ENCODE data around the gene ARL6IP4.

The ARL6IP4 gene

DNA sequence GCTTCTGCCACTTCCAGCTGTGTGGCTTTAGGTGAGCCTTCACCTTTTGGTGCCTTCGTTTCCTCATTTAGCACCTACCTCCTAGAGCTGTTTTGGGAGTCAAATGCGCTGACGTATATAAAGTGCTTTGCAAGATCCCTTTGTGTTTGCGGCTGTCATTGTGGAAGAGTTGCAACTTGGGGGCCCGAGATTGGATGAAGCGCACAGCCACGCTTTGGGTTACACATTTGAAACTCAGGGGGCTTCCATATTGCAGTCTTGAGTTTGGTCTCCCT, 636 bp upstream of the ARL6IP4 start:
- Histone ChIP-seq H3K36me3 (ENCODE audit: control insufficient read depth, insufficient read depth, low read length) (peaks cover 33% of the 10 kb centered on the region; the same call in 1 of the 2 replicates), H3K9ac (ENCODE audit: low read depth, low read length) (peak overlapping the region; percentile 84), H3K27ac (ENCODE audit: low read depth, low read length) (peak overlapping the region; percentile 55), H3K27me3 (ENCODE audit: control insufficient read depth, insufficient read depth, low read length) (no peaks in the 10 kb centered on the region), H3K4me3 (ENCODE audit: low read depth, low read length) (peak overlapping the region; percentile 97), H3K9me3 (ENCODE audit: control insufficient read depth, insufficient read depth, low read length) (no peaks in the 10 kb centered on the region), H3K4me1 (ENCODE audit: control insufficient read depth, insufficient read depth, low read length) (peaks cover 15% of the 10 kb centered on the region)

DNA sequence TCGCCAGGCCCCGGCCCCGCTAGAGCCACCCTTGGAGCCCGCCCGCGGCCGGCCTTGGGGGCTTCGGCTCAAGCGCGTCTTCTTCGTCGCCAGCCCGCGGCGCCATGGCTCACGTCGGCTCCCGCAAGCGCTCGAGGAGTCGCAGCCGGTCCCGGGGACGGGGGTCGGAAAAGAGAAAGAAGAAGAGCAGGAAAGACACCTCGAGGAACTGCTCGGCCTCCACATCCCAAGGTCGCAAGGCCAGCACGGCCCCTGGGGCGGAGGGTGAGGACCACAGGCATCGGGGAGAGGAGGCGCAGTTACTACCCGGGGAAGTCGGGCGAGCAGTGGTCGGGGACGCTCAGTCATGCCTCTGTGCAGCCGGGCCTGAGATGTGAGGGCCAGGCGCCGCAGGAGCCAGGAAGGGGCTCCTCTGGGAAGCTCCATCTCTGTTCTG, 573 bp downstream of the ARL6IP4 start:
- H3K27me3 ChIP-seq (ENCODE audit: control insufficient read depth, insufficient read depth, low read length) = no peaks in the 10 kb centered on the region
- H3K4me3 ChIP-seq (ENCODE audit: low read depth, low read length) = peak overlapping the region; percentile 97
- H3K36me3 ChIP-seq (ENCODE audit: control insufficient read depth, insufficient read depth, low read length) = peaks cover 33% of the 10 kb centered on the region; the same call in 1 of the 2 replicates
- peak overlapping the region; percentile 55 for H3K27ac ChIP-seq (ENCODE audit: low read depth, low read length)
- no peaks in the 10 kb centered on the region for H3K9me3 ChIP-seq (ENCODE audit: control insufficient read depth, insufficient read depth, low read length)
- H3K4me1 ChIP-seq (ENCODE audit: control insufficient read depth, insufficient read depth, low read length) = peaks cover 13% of the 10 kb centered on the region
- H3K9ac ChIP-seq (ENCODE audit: low read depth, low read length) = peak overlapping the region; percentile 84

DNA sequence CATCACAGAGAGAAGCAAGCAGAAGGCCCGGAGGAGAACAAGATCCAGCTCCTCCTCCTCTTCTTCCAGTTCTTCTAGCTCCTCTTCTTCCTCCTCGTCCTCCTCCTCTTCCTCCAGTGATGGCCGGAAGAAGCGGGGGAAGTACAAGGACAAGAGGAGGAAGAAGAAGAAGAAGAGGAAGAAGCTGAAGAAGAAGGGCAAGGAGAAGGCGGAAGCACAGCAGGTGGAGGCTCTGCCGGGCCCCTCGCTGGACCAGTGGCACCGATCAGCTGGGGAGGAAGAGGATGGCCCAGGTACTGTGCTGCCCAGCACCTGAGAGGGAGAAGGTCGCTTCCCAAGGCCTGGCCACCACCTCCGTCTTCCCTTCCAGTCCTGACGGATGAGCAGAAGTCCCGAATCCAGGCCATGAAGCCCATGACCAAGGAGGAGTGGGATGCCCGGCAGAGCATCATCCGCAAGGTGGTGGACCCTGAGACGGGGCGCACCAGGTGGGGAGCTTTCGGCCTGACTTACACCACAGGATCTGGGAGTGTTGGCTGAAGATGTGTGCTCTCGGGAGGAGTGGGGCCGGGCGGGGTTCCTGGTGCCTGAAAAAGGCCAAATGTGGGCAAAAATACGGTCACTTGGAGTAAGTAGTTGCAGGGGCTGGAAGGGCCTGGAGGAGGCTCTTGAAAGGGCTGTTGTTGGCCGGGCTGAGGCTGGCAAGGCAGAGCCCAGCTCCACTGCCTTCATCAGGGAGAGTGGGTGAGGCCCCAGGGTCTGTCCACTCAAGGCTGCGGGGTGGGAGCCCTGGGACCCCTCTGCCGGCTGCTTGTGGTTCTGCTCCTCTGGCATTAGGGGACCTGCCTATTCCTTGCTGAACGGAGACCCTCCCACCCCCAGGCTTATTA, 1.4 kb downstream of the ARL6IP4 start:
- Histone ChIP-seq H3K27me3 (ENCODE audit: control insufficient read depth, insufficient read depth, low read length) (no peaks in the 10 kb centered on the region), H3K9me3 (ENCODE audit: control insufficient read depth, insufficient read depth, low read length) (no peaks in the 10 kb centered on the region), H3K9ac (ENCODE audit: low read depth, low read length) (peak overlapping the region; percentile 84), H3K27ac (ENCODE audit: low read depth, low read length) (no peak overlapping the region), H3K4me1 (ENCODE audit: control insufficient read depth, insufficient read depth, low read length) (peaks cover 10% of the 10 kb centered on the region; the same call in 1 of the 2 replicates), H3K4me3 (ENCODE audit: low read depth, low read length) (peak overlapping the region; percentile 97), H3K36me3 (ENCODE audit: control insufficient read depth, insufficient read depth, low read length) (peaks cover 30% of the 10 kb centered on the region; the same call in 1 of the 2 replicates)

DNA sequence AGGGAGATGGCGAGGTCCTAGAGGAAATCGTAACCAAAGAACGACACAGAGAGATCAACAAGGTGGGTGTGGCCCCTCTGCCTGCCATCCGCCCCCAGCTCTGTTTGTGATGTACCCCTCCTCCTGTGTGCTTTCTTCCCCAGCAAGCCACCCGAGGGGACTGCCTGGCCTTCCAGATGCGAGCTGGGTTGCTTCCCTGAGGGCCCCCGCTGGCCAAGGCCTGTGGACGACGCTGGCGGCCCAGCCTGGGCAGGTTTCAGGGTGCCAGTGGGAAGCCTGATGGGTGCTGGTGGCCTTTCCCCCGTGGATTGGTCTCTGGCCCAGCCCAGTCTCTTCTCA, 2.0 kb downstream of the ARL6IP4 start:
- peaks cover 10% of the 10 kb centered on the region; the same call in 1 of the 2 replicates for H3K4me1 ChIP-seq (ENCODE audit: control insufficient read depth, insufficient read depth, low read length)
- H3K4me3 ChIP-seq (ENCODE audit: low read depth, low read length) = no peak overlapping the region
- no peaks in the 10 kb centered on the region for H3K27me3 ChIP-seq (ENCODE audit: control insufficient read depth, insufficient read depth, low read length)
- peaks cover 24% of the 10 kb centered on the region; the same call in 1 of the 2 replicates for H3K36me3 ChIP-seq (ENCODE audit: control insufficient read depth, insufficient read depth, low read length)
- H3K9ac ChIP-seq (ENCODE audit: low read depth, low read length) = no peak overlapping the region
- H3K9me3 ChIP-seq (ENCODE audit: control insufficient read depth, insufficient read depth, low read length) = no peaks in the 10 kb centered on the region
- no peak overlapping the region for H3K27ac ChIP-seq (ENCODE audit: low read depth, low read length)

DNA sequence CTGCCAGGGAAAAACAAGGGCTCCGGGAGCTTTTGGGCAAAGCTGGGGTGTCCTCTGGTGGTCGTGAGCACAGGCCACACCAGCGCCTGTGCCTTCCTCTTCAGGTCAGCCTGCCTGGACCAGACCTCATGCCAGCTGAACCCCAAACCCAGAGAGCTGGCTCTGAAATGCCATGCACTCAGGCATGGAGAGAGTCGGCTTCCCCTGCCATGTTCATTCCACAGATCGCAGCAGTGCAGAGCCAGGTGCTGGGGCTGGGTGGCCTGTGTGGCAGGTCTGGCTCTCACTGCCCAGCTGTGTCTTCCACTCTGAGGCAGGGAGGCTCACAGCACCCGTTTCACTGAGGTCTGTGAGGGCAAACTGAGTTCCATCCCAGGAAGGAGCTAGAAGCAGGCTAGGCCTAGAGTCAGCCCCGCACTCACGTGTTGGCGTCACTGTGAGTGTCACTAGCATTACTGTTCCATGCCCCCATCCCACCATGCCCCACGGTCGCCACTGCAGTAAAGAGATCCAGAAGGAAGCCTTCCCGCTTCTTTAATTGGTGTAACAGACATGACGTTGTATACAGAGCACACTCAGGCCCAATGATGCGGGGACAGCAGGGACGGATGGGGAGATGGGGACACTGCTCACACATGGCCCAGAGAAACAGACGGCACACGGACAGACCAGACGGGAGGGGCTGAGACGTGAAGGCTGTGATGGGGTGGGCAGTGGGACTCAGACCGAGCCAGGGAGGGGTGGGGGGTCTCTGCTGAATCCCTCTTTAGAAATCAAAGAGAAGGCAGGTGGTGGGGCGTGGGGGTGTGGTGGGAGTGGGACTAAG, 2.7 kb downstream of the ARL6IP4 start:
- H3K36me3 ChIP-seq (ENCODE audit: control insufficient read depth, insufficient read depth, low read length) = peaks cover 20% of the 10 kb centered on the region; the same call in 1 of the 2 replicates
- H3K27ac ChIP-seq (ENCODE audit: low read depth, low read length) = no peak overlapping the region
- no peaks in the 10 kb centered on the region for H3K9me3 ChIP-seq (ENCODE audit: control insufficient read depth, insufficient read depth, low read length)
- no peaks in the 10 kb centered on the region for H3K27me3 ChIP-seq (ENCODE audit: control insufficient read depth, insufficient read depth, low read length)
- no peak overlapping the region for H3K4me3 ChIP-seq (ENCODE audit: low read depth, low read length)
- peaks cover 10% of the 10 kb centered on the region; the same call in 1 of the 2 replicates for H3K4me1 ChIP-seq (ENCODE audit: control insufficient read depth, insufficient read depth, low read length)
- H3K9ac ChIP-seq (ENCODE audit: low read depth, low read length) = no peak overlapping the region

DNA sequence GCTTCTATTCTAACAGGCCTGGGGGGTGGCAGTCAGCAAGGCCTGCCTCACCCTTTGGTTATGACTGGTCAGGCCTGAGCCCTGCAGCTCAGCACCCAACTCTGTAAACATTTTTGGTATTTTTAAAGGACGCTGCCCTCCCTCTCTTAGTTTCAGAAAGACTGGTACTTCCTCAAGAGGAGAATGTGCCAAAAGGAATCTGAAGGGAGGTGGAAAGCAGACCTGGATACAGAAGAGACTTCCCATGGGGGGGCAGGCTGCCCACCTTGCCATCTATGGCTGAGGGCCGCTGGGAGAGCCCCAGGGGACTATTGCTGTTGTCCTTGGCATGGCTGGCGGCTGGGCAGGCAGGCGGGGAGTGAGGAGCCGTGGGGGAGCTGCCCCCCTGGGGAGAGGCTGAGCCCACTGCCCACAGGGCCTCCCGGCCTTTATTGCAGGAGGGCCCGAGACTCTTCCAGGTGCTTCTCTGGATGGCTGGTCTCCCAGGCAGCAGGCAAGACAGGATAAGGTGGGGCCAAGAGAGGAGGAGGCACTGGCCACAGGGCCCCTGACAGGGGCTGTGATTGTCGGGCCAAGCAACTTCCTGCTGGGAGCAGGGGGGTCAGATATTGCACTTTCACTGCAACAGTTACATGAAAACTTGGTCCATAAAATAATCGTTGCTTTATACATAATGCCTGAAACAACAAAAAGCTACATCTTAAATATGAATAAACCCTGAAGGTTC, 3.5 kb downstream of the ARL6IP4 start:
- Histone ChIP-seq H3K9ac (ENCODE audit: low read depth, low read length) (no peak overlapping the region), H3K36me3 (ENCODE audit: control insufficient read depth, insufficient read depth, low read length) (peaks cover 12% of the 10 kb centered on the region; the same call in 1 of the 2 replicates), H3K27me3 (ENCODE audit: control insufficient read depth, insufficient read depth, low read length) (no peaks in the 10 kb centered on the region), H3K27ac (ENCODE audit: low read depth, low read length) (no peak overlapping the region), H3K4me1 (ENCODE audit: control insufficient read depth, insufficient read depth, low read length) (peaks cover 10% of the 10 kb centered on the region; the same call in 1 of the 2 replicates), H3K9me3 (ENCODE audit: control insufficient read depth, insufficient read depth, low read length) (no peaks in the 10 kb centered on the region), H3K4me3 (ENCODE audit: low read depth, low read length) (no peak overlapping the region)

DNA sequence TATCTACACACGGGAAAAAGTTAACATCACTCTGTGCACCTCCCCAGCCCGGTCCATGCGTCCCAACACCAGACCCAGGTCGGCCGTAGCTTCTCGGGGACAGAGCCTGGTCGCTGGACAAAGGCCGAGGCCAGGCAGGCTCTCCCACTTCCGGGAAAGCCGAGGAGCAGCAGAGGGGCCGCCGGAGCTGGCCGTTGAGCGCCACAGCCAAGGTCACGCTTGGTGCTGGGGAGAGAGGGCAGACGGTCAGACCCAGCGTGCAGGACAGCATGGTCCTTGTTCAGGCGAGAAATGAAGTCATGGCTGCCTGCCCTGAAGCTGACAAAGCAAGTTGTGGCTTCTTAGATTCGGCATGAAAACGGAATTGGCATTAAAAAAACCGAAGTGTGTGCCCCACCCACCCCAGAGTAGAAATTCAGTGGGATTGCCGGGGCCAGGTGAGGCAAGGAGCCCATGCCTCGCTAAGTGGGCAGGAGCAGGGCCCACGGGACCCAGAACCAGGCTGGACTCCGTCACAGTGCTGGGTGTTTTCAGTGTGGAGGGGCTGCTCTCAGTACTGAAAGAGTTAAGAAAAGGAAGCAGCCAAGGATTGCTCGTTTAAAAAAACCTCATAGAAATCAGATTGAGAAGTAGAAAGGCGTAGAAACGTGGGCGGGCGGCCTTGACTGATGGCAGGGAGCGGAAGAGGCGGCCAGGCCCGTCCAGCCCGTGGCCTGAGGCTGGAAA, 4.3 kb downstream of the ARL6IP4 start:
- no peaks in the 10 kb centered on the region for H3K9me3 ChIP-seq (ENCODE audit: control insufficient read depth, insufficient read depth, low read length)
- H3K36me3 ChIP-seq (ENCODE audit: control insufficient read depth, insufficient read depth, low read length) = peaks cover 12% of the 10 kb centered on the region; the same call in 1 of the 2 replicates
- H3K4me1 ChIP-seq (ENCODE audit: control insufficient read depth, insufficient read depth, low read length) = peaks cover 4% of the 10 kb centered on the region; the same call in 1 of the 2 replicates
- no peak overlapping the region for H3K9ac ChIP-seq (ENCODE audit: low read depth, low read length)
- no peak overlapping the region for H3K4me3 ChIP-seq (ENCODE audit: low read depth, low read length)
- no peaks in the 10 kb centered on the region for H3K27me3 ChIP-seq (ENCODE audit: control insufficient read depth, insufficient read depth, low read length)
- no peak overlapping the region for H3K27ac ChIP-seq (ENCODE audit: low read depth, low read length)

DNA sequence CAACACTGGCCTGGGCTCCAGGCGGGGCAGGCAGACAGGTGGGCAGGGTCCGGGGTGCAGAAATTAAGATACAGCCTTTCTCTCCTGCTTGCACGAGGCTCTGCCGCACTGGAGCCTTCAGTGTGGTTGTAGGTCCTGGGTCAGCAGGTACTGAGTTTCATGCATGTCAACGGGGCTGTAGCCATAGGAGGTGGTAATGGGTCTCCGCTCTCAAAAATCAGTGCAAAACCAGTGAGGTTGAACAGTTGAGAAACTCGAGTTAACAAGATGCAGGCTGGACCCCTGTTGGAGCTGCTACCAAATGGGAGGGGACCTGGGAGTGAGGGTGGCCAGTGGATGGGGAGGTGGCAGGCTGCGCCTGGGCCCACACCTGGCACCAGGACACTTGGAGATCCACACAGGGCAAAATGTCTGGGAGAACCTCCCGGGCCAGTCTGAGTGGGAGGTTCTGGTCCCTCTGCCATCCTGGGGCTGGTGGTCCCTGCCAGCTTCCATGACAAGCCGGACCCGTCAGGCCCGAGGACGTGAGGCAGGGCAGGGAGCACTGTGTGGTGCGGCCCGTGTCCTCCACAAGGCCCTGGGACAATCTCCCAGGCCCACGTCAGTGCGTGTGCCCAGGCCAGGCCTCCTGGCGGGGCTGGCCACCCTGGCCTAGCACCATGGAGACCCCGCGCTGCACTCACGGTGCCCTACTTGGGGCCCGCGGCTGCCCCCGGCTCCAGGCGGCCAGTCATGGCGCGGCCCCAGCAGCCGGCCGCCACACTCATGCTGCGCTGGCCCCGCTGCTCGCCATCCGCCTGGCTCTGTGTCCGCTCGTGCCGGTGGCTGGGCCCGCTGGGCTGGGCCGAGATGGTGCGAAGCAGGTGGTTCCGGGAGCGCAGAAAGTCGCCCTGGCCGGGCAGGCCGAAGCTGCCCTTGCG, 5.1 kb downstream of the ARL6IP4 start:
- H3K27ac ChIP-seq (ENCODE audit: low read depth, low read length) = no peak overlapping the region
- no peaks in the 10 kb centered on the region for H3K9me3 ChIP-seq (ENCODE audit: control insufficient read depth, insufficient read depth, low read length)
- H3K4me3 ChIP-seq (ENCODE audit: low read depth, low read length) = no peak overlapping the region
- no peak overlapping the region for H3K9ac ChIP-seq (ENCODE audit: low read depth, low read length)
- H3K36me3 ChIP-seq (ENCODE audit: control insufficient read depth, insufficient read depth, low read length) = peaks cover 12% of the 10 kb centered on the region; the same call in 1 of the 2 replicates
- H3K27me3 ChIP-seq (ENCODE audit: control insufficient read depth, insufficient read depth, low read length) = no peaks in the 10 kb centered on the region
- H3K4me1 ChIP-seq (ENCODE audit: control insufficient read depth, insufficient read depth, low read length) = peaks cover 4% of the 10 kb centered on the region; the same call in 1 of the 2 replicates

DNA sequence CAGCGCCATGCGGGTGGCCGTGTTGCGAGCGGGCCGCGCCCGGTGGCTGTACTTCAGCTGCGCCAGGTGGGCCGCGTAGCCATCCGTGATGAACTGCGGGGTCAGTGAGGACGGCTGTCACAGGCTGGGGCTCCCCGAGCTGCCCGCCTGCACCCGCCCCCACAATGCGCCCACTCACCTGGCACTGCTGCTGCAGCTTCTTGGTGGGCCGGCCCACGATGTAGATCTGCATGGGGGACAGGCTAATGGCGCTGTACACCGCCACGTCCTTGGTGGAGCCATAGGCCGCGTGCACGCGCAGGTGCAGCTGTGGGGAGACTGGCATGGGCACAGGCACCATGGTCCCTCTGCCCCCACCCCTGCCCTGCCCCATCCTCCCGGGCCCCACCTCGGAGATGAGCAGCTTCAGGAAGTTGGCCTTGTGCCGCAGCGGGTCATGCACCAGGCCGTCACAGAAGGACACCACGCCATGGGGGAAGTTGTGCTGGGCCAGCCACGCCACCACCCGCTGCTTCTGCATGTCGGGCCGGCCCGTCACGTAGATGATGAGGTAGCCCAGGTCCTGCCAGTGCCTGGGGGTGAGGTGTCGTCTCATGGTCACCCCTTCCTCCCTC, 5.9 kb downstream of the ARL6IP4 start:
- H3K27ac ChIP-seq (ENCODE audit: low read depth, low read length) = no peak overlapping the region
- peaks cover 12% of the 10 kb centered on the region; the same call in 1 of the 2 replicates for H3K36me3 ChIP-seq (ENCODE audit: control insufficient read depth, insufficient read depth, low read length)
- no peaks in the 10 kb centered on the region for H3K27me3 ChIP-seq (ENCODE audit: control insufficient read depth, insufficient read depth, low read length)
- H3K9ac ChIP-seq (ENCODE audit: low read depth, low read length) = no peak overlapping the region
- H3K4me1 ChIP-seq (ENCODE audit: control insufficient read depth, insufficient read depth, low read length) = peaks cover 3% of the 10 kb centered on the region; the same call in 1 of the 2 replicates
- H3K4me3 ChIP-seq (ENCODE audit: low read depth, low read length) = no peak overlapping the region
- no peaks in the 10 kb centered on the region for H3K9me3 ChIP-seq (ENCODE audit: control insufficient read depth, insufficient read depth, low read length)
